K562 (cell line): ENCODE data around the gene FAM53B. TPM values are rescaled to one million over a fixed set of nuclear protein-coding genes. Genes with fewer than 3 reads are reported as not detected.

Experiments
- BMI1 ChIP-seq: fragments of 150-350 bp; IDR thresholded peaks from 2 replicates; pipeline ENCODE4 v1.6.1; 2014; ENCODE audit warnings: low read length
- FOXA1 ChIP-seq: fragments of 450-650 bp; IDR thresholded peaks from 2 replicates; pipeline ENCODE4 v1.6.1; 2016; ENCODE audit warnings: mild to moderate bottlenecking, borderline replicate concordance
- GABPA ChIP-seq: fragments of 200-800 bp; sonication (Bioruptor generic); conservative IDR thresholded peaks from 2 replicates; pipeline ENCODE4 v1.6.1; 2016; ENCODE audit warnings: low read depth, missing genetic modification characterization, missing compliant biosample characterization
- KDM4B ChIP-seq, 2 experiments: fragments of 450-650 bp in 1 of 2; sonication (generic) in 1 of 2; IDR thresholded peaks; 2 replicates each; pipeline ENCODE4 v1.6.1; 2016 to 2017; ENCODE audit warnings: borderline replicate concordance in 2 of 2, antibody characterized with exemption in 1 of 2, low read depth in 1 of 2, mild to moderate bottlenecking in 1 of 2
- NCOR1 ChIP-seq: fragments of 450-650 bp; IDR thresholded peaks from 2 replicates; pipeline ENCODE4 v1.6.1; 2016; ENCODE audit warnings: mild to moderate bottlenecking, moderate library complexity
- NELFE ChIP-seq: IDR thresholded peaks from 2 replicates; pipeline ENCODE4 v1.6.1; 2011; ENCODE audit warnings: mild to moderate bottlenecking; ENCODE audit not compliant: insufficient read depth, insufficient read length
- RBM17 ChIP-seq: fragments of 200-400 bp; formaldehyde crosslinking; IDR thresholded peaks from 2 replicates; pipeline ENCODE4 v1.6.1; 2017; ENCODE audit warnings: low read depth, mild to moderate bottlenecking, low read length, borderline replicate concordance
- RBM22 ChIP-seq: fragments of 200-400 bp; formaldehyde crosslinking; IDR thresholded peaks from 2 replicates; pipeline ENCODE4 v1.6.1; 2018; ENCODE audit warnings: low read length, low read depth; ENCODE audit not compliant: poor library complexity, severe bottlenecking
- SP2 ChIP-seq: IDR thresholded peaks from 2 replicates; pipeline ENCODE4 v1.6.1; 2011; ENCODE audit warnings: mild to moderate bottlenecking, low read depth, low read length, moderate library complexity; ENCODE audit not compliant: poor library complexity, severe bottlenecking; ENCODE audit errors: extremely low read depth
- TCF7L2 ChIP-seq: fragments of 150-350 bp; IDR thresholded peaks from 2 replicates; pipeline ENCODE4 v1.6.1; 2016; ENCODE audit warnings: low read depth, mild to moderate bottlenecking, low read length, moderate library complexity
- ZNF23 ChIP-seq: fragments of 250-450 bp; sonication (Bioruptor Pico); IDR thresholded peaks from 2 replicates; pipeline ENCODE4 v1.4.0; 2020; ENCODE audit warnings: mild to moderate bottlenecking
- ZNF239 ChIP-seq: fragments of 250-450 bp; sonication (Bioruptor Pico); IDR thresholded peaks from 2 replicates; pipeline ENCODE4 v1.4.0; 2020; ENCODE audit warnings: mild to moderate bottlenecking
- polyA plus RNA-seq, 8 experiments: library from polyadenylated mRNA; depleted of rRNA in 4 of 8; stranded (reverse) in 5 of 8; unstranded in 3 of 8; fragments of >200 nt; fragmentation: Nextera tagmentation in 2 of 8; fragmentation: Illumina TruSeq in 1 of 8; extraction: Ambion mirVana in 2 of 8; extraction: Trizol in 1 of 8; gene quantifications; 2 replicates each; pipeline versions ENCODE4 v1.2.1 to v1.2.3, GENCODE V29; 2011 to 2014; ENCODE audit warnings: inconsistent platforms in 1 of 8, missing spikeins in 1 of 8
- total RNA-seq, 7 experiments: library from RNA; depleted of rRNA in 6 of 7; stranded (reverse); fragments of >200 nt in 6 of 7; fragmentation: Illumina TruSeq in 2 of 7; extraction: Trizol in 2 of 7; gene quantifications; 2 replicates each; pipeline versions ENCODE4 v1.2.1 to v1.2.3, GENCODE V29; 2011 to 2021; ENCODE audit warnings: low replicate concordance in 1 of 7
- TF ChIP-seq, protein P1 (sequence below), 2 experiments: IDR thresholded peaks; 2 replicates each; pipeline ENCODE4 v1.6.1; 2012; ENCODE audit warnings: improper control_type of control experiment in 2 of 2, low read depth in 2 of 2, low read length in 2 of 2, borderline replicate concordance in 1 of 2
- TF ChIP-seq, protein P2 (sequence below): sonication (generic); formaldehyde crosslinking; IDR thresholded peaks from 2 replicates; pipeline ENCODE4 v1.8.0; 2022; ENCODE audit warnings: mild to moderate bottlenecking, missing genetic modification reagents
- TF ChIP-seq, protein P3 (sequence below): sonication (generic); formaldehyde crosslinking; IDR thresholded peaks from 2 replicates; pipeline ENCODE4 v1.8.1; 2023; ENCODE audit warnings: missing genetic modification reagents, mild to moderate bottlenecking, borderline replicate concordance
- TF ChIP-seq, protein P4 (sequence below): sonication (generic); formaldehyde crosslinking; IDR thresholded peaks from 2 replicates; pipeline ENCODE4 v1.8.0; 2022; ENCODE audit warnings: missing genetic modification reagents, mild to moderate bottlenecking, borderline replicate concordance

Gene FAM53B
- total and polyA plus RNA-seq, 9 of the 15 experiments (the other 6 are each of a cell fraction or from before 2014, with no cell fraction given), result 0.03 to 16.5 (median 5.0) TPM

DNA sequence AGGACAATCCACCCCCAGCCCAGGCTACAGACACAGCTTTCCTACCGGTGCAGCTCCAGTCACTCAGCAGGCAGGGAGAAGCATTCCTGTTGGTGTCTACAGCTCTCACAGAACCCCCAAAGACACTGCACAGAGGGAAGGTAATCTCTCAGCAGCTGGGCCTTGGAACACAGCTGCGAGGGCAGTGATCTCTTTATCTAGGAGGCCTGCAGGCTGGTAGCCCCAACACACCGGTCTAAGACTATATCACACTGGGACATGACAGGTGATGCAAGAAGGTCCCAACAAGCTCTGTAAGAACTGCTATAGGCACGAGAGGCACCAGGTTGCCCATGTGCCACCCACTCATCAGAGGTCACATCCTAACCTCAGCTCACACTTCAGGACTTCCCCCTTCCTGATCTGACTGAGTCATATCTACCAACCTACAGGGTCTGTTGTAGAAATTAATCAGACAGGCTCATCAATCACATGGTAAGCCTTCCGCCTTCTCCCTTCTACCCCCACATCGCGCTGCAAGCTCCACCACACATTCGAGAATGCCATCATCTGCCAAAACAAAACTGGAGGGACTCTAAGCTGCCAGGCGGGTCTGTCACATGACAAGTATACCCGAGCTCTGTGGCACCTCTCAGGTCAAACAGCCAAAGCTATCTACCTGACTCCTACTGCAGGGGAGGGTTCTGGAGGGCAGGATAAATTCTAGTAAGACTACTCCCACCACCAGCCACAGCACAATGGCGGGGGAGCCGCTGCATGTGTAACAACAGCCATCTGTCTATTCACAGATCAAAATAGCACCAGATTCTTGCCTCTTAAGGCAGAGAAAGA is 26.1 kb downstream of the FAM53B start (continued):
- TF ChIP-seq, protein P1, sequence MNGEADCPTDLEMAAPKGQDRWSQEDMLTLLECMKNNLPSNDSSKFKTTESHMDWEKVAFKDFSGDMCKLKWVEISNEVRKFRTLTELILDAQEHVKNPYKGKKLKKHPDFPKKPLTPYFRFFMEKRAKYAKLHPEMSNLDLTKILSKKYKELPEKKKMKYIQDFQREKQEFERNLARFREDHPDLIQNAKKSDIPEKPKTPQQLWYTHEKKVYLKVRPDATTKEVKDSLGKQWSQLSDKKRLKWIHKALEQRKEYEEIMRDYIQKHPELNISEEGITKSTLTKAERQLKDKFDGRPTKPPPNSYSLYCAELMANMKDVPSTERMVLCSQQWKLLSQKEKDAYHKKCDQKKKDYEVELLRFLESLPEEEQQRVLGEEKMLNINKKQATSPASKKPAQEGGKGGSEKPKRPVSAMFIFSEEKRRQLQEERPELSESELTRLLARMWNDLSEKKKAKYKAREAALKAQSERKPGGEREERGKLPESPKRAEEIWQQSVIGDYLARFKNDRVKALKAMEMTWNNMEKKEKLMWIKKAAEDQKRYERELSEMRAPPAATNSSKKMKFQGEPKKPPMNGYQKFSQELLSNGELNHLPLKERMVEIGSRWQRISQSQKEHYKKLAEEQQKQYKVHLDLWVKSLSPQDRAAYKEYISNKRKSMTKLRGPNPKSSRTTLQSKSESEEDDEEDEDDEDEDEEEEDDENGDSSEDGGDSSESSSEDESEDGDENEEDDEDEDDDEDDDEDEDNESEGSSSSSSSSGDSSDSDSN (IDR thresholded peaks at IDR 0.05; ENCODE audit: borderline replicate concordance in 1 of 2, low read depth in 2 of 2, low read length in 2 of 2), result 0 out of 4 replicates have a peak, but pooled peaks of 1 of the 2 experiments have one; percentile 23
- TF ChIP-seq, protein P2, sequence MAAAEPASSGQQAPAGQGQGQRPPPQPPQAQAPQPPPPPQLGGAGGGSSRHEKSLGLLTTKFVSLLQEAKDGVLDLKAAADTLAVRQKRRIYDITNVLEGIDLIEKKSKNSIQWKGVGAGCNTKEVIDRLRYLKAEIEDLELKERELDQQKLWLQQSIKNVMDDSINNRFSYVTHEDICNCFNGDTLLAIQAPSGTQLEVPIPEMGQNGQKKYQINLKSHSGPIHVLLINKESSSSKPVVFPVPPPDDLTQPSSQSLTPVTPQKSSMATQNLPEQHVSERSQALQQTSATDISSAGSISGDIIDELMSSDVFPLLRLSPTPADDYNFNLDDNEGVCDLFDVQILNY (CRISPR knock-in tag), result no peak
- TF ChIP-seq, protein P3, sequence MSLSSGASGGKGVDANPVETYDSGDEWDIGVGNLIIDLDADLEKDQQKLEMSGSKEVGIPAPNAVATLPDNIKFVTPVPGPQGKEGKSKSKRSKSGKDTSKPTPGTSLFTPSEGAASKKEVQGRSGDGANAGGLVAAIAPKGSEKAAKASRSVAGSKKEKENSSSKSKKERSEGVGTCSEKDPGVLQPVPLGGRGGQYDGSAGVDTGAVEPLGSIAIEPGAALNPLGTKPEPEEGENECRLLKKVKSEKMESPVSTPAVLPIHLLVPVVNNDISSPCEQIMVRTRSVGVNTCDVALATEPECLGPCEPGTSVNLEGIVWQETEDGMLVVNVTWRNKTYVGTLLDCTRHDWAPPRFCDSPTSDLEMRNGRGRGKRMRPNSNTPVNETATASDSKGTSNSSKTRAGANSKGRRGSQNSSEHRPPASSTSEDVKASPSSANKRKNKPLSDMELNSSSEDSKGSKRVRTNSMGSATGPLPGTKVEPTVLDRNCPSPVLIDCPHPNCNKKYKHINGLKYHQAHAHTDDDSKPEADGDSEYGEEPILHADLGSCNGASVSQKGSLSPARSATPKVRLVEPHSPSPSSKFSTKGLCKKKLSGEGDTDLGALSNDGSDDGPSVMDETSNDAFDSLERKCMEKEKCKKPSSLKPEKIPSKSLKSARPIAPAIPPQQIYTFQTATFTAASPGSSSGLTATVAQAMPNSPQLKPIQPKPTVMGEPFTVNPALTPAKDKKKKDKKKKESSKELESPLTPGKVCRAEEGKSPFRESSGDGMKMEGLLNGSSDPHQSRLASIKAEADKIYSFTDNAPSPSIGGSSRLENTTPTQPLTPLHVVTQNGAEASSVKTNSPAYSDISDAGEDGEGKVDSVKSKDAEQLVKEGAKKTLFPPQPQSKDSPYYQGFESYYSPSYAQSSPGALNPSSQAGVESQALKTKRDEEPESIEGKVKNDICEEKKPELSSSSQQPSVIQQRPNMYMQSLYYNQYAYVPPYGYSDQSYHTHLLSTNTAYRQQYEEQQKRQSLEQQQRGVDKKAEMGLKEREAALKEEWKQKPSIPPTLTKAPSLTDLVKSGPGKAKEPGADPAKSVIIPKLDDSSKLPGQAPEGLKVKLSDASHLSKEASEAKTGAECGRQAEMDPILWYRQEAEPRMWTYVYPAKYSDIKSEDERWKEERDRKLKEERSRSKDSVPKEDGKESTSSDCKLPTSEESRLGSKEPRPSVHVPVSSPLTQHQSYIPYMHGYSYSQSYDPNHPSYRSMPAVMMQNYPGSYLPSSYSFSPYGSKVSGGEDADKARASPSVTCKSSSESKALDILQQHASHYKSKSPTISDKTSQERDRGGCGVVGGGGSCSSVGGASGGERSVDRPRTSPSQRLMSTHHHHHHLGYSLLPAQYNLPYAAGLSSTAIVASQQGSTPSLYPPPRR (CRISPR knock-in tag), result no peak
- TF ChIP-seq KDM4B (IDR thresholded peaks at IDR 0.05; ENCODE audit: borderline replicate concordance in 2 of 2, low read depth in 1 of 2) (no peak), FOXA1 (no peak), NELFE (no peak), GABPA (tag) (no peak), ZNF239 (no peak; the same call in none of the 2 replicates), SP2 (no peak), TCF7L2 (no peak), NCOR1 (peak; percentile 97), RBM22 (no peak), RBM17 (no peak), ZNF23 (CRISPR knock-in tag) (no peak), BMI1 (no peak)
- TF ChIP-seq, protein P4, sequence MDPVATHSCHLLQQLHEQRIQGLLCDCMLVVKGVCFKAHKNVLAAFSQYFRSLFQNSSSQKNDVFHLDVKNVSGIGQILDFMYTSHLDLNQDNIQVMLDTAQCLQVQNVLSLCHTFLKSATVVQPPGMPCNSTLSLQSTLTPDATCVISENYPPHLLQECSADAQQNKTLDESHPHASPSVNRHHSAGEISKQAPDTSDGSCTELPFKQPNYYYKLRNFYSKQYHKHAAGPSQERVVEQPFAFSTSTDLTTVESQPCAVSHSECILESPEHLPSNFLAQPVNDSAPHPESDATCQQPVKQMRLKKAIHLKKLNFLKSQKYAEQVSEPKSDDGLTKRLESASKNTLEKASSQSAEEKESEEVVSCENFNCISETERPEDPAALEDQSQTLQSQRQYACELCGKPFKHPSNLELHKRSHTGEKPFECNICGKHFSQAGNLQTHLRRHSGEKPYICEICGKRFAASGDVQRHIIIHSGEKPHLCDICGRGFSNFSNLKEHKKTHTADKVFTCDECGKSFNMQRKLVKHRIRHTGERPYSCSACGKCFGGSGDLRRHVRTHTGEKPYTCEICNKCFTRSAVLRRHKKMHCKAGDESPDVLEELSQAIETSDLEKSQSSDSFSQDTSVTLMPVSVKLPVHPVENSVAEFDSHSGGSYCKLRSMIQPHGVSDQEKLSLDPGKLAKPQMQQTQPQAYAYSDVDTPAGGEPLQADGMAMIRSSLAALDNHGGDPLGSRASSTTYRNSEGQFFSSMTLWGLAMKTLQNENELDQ, result no peak
